HG03159 (cell line): Measurements from ENCODE around the gene IL11RA.

Source experiments
- ATAC-seq: cut with Tn5 transposase; IDR thresholded peaks from one replicate; pipeline ENCODE4 v1.9.1; 2021; ENCODE audit warnings: mild to moderate bottlenecking, moderate library complexity; ENCODE audit not compliant: unreplicated experiment

IL11RA gene

GRCh38 chr9:34684816-34685215 lies 32.8 kb downstream of the IL11RA start:
- no peak for ATAC-seq

- ATAC-seq = no peak
These were observed 33.6 kb downstream of the IL11RA start for GRCh38 chr9:34685591-34685990.

DNA sequence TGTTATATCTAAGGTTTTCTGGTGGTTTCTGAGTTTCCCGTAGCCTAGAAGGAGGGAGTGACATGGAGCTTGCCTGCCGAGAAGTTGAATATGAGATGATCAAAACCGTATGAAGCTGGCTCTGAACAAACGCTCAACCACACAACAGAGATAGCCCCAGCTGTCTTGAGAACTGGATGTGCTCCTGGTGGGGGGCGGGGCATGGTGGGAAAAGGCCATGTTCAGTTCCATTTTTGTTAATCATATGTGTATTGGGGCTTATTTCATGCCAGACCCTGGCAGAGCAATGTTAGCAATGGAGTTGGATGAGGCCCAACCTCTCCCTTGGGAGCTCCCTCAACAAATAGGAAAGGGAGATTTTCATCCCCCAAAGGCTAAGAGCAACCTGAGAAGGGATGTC lies 34.2 kb downstream of the IL11RA start:
- ATAC-seq = no peak

DNA sequence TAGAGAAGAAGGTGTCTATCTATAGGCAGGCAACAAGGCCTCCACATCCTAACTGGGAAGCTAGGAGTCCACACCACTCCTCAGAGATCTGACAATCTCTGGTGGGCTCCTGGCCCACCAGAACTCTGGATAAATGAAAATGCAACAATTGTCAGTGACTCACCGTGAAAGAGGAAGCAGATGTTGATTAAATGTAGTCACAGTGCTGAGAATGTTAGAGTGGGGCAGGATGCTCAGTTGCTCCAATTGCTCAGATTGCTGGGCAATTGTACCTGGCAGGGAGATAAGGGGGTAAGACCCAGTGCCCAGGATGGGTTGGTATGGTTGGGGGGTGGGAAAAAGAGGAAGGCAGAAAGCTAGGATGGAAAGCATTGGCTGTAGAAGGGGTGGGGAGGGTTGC lies 34.7 kb downstream of the IL11RA start:
- no peak for ATAC-seq

DNA sequence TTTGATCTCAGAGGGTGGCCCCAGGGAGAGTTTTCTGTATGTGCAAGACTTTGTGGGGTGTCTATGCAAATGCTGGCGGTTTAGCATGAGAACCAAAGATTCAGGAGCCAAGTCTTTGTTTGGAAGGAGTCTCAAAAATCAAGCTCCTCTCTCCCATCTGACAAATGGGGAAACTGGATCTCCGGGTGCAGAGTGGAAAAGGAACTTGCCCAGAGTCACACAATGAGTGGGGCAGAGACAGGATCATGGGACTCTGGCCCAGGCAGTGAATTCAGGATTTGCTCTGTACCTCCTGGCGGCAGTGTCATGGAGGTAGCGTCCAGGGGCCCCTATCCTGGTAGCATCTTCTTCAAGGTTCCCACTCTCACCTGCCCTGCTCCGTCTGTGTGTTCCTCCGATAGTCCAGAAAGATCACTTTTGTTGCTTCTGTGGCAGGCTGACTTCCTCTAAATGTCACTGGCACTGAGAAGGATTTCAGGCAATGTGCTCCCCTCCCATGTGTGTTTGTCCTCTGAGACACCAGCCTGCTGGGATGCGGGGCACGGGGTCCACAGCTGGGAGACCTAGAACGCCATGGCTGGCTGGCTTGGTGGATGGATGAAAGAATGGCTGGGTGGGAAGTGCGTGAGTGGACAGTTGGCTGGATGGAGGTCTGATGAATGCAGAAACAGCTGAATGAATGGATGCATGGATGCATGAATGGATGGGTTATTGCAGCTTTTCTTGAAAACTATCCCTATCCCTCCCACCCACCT lies 35.5 kb downstream of the IL11RA start:
- ATAC-seq = no peak

DNA sequence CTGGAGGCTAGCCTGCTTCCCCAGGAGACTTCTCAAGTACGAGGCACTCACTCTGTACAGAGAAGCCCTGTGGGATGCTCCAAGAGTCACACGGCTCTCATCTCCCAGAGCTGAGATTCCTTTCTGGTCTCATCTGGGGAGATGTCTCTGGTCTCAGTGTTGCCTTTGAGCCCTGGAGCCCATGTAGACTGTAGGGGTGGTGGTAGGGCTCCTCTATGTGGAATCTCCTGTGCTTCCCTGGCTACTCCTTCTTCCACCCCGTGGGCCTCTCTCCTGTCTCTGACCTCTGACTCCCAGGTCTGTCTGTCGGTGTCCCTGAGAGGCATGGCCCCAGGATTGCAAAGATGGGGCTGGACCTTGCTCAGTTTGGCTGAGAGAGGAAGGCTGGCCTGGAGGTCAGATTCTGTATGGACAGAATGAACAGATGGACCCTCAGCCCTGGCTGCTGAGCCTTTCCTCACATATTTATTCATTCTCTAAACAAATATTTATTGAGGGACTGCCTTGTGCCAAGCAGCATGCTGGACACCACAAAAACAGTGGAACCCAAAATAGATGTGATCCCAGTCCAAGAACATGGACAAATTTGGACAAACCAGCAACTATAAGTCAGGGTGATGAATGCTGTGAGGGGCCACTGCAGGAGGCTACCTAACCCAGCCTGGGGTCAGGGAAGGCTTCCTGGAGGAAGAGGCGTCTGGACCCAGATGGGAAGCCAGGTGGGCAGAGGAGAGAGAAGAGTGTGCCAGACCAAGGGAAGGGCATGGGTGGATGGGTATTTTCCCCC lies 36.5 kb downstream of the IL11RA start:
- ATAC-seq = no peak

- ATAC-seq = no peak
These were observed 37.1 kb downstream of the IL11RA start for GRCh38 chr9:34689116-34689470.

- ATAC-seq = no peak
These were observed 37.5 kb downstream of the IL11RA start for GRCh38 chr9:34689512-34689911.

- no peak for ATAC-seq
These were observed 39.3 kb downstream of the IL11RA start, which contains the start of gene CCL19 for GRCh38 chr9:34690983-34691935. TSS of gene CCL19 (minus strand) at chr9:34691276. CDS start at chr9:34691139, 137 bp downstream.

DNA sequence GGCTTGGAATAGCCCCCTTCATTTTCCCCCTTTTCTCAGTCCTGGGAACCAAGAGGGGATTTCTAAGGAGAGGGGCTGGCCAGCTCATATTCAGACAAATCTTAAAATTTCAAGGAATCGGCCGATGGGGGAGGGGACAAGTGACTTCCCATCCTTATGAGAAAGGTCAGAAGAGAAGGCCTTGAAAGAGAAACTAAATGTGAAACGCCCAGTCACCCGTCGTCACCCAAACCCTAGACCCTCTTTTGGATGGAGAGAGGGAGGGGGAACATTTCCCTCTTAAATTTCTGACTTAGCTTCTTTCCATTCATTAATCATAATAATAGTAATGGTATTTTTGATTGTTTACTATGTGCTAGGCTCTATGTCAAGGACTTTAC lies 39.9 kb downstream of the IL11RA start:
- ATAC-seq = no peak

GRCh38 chr9:34693560-34693959 lies 41.6 kb downstream of the IL11RA start:
- ATAC-seq = no peak

GRCh38 chr9:34694811-34695210 lies 42.8 kb downstream of the IL11RA start:
- no peak for ATAC-seq

- peak; percentile 39 for ATAC-seq
These were observed 49.2 kb downstream of the IL11RA start for GRCh38 chr9:34701023-34701768.

DNA sequence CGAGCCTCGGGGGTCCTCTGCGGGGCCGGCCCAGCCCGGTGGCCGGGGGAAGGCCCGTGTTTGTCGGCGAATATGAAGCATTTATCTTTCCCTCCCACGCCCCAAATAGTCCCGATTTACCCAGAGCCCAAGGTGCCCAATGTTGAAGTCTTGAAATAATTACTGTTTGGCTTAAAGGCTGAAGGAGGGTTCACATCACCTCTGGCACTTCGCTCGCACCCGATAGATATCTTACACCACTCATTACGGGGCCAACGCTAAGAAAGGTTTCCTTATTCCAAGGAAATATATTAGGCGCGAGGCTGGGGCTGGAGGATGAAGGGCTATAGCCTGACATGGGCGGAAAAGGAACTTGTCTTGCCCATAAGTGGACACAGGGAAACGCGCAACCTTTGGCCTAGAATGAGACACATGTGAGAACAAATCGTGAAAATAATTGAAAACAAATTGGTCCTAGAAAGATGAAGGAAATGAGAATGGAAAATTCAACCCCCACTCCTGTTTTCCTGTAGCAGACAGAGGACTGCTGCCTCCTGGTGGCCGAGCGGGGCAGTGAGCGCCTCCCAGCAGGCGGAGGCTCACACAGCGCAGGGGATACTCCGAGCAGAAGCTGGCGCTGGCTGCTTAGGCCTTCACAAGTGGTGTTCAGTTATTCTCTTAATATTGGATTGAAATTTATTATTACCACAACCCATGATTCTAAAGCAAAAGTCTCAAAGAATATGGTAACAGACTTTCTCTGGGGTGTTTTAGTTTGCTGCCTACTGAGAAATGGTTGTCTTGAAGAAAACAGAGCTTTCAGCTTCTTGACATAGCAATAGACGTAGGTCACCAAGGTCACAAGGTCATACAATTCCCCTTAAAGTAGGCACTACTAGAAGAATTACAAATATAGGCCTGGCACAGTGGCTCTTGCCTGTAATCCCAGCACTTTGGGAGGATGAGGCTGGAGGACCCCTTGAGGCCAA lies 50.1 kb downstream of the IL11RA start:
- peak; percentile 75 for ATAC-seq

DNA sequence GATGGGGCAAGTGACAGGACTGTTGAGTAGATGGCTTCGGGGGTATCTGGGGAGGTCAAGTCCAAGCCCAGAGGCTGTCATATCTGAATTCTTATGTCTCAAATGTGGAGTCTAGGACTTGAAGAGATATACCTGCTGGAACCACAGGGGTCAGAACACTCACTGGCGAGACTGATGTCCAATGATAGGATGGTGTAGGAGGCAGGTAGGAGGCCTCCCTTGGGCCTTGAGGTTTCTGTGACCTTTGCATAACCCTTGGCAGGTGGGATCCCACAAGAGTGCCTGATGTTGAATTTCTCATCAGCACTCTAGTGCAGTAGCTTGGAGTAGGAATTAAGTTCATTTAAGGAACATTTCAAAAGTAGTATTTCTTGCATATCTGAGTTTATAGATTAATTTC lies 55.1 kb downstream of the IL11RA start:
- ATAC-seq = no peak

DNA sequence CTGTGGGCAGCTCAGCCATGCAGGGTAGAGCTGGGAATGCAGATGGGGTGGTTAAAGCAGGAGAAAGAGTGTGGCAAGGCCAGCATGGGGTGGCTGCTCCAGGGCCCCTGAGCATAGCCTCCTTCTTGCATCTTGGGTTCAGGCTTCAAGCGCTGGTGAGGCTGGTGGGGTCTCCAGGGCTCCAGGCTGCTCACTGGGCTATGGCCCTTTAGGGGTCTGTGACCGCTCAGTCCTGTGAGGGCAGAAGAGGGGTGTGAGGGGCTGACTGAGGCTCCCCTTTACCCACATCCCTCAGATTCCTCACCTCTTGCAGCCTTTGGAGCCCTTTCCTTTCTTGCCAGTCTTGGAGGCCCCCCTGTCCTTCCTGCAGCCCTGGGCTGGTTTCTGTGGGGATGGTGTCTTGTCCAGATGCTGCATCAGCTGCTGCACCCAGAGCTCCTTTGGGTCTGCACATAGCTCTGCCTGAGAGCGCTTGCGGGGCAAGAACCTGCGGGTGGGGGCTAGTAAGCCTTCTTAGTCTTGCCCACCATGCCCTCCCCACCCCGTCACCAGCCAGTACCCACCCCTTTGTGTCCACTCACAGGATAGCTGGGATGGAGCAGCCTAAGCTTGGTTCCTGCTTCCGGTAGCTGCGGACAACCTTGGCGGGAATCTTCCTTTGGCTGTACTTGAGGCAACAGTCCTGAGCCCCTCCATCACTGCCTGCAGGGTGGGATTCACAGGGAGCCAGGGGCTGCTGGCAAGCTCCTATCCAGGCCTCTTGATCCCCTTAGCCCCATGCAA lies 57.4 kb downstream of the IL11RA start:
- ATAC-seq = no peak

GRCh38 chr9:34710023-34710422 lies 58.0 kb downstream of the IL11RA start, which contains the start of gene CCL21:
TSS of gene CCL21 (minus strand) at chr9:34710136. CDS start at chr9:34710066, 70 bp downstream.
- ATAC-seq = no peak
